Measurements from ENCODE around the gene SELENON.

GRCh38 chr1:25828491-25828890 lies 28.5 kb downstream of the SELENON start:
- TF ChIP-seq CTCF (IDR thresholded peaks at IDR 0.05) (no peak), POLR2A (IDR thresholded peaks at IDR 0.05) (no peak)
